H9 (cell line): Measurements from ENCODE around the gene ISG20L2. TPM values are rescaled to one million over a fixed set of nuclear protein-coding genes. Genes with fewer than 3 reads are reported as not detected.
A peak's percentile ranks its signal among the peaks of the same experiment; 100 is the strongest.

Experiments
- DNase-seq: peaks from one replicate; pipeline ENCODE4 v3.0.0-alpha.2; 2017
- H2AFZ ChIP-seq: one replicate; pipeline ENCODE4 v1.6.1; 2013; ENCODE audit warnings: mild to moderate bottlenecking, low read length, control low read depth, moderate library complexity
- H2AK5ac ChIP-seq: 2 replicates; pipeline ENCODE4 v1.6.1; 2013; ENCODE audit warnings: low read length, control low read depth, mixed read lengths; ENCODE audit not compliant: insufficient read length
- H2BK120ac ChIP-seq: one replicate; pipeline ENCODE4 v1.6.1; 2013; ENCODE audit warnings: low read depth, mild to moderate bottlenecking, low read length, control low read depth, inconsistent platforms; ENCODE audit not compliant: poor library complexity, severe bottlenecking
- H2BK12ac ChIP-seq: 2 replicates; pipeline ENCODE4 v1.6.1; 2013; ENCODE audit warnings: low read length, control low read depth, mixed read lengths, low read depth; ENCODE audit not compliant: insufficient read length
- H2BK15ac ChIP-seq: 2 replicates; pipeline ENCODE4 v1.6.1; 2013; ENCODE audit warnings: low read depth, low read length, control low read depth
- H2BK20ac ChIP-seq: one replicate; pipeline ENCODE4 v1.6.1; 2013; ENCODE audit warnings: low read depth, mild to moderate bottlenecking, low read length, control low read depth, inconsistent platforms; ENCODE audit not compliant: poor library complexity, severe bottlenecking
- H2BK5ac ChIP-seq: 2 replicates; pipeline ENCODE4 v1.6.1; 2013; ENCODE audit warnings: low read length, control low read depth, mixed read lengths; ENCODE audit not compliant: insufficient read length
- H3K14ac ChIP-seq: 2 replicates; pipeline ENCODE4 v1.6.1; 2013; ENCODE audit warnings: low read length, control low read depth; ENCODE audit not compliant: insufficient read depth
- H3K18ac ChIP-seq: 2 replicates; pipeline ENCODE4 v1.6.1; 2013; ENCODE audit warnings: low read depth, mild to moderate bottlenecking, mixed read lengths, low read length, control low read depth; ENCODE audit not compliant: insufficient read length
- H3K23ac ChIP-seq: 2 replicates; pipeline ENCODE4 v1.6.1; 2013; ENCODE audit warnings: low read length, control low read depth, mixed read lengths, low read depth; ENCODE audit not compliant: insufficient read length
- H3K23me2 ChIP-seq: 2 replicates; pipeline ENCODE4 v1.6.1; 2013; ENCODE audit warnings: low read depth, mild to moderate bottlenecking, mixed read lengths, low read length, control low read depth; ENCODE audit not compliant: insufficient read length, poor library complexity, severe bottlenecking
- H3K27ac ChIP-seq: 2 replicates; pipeline ENCODE4 v1.5.1; 2013; ENCODE audit warnings: low read length, control low read depth, mixed read lengths, low read depth; ENCODE audit not compliant: insufficient read length
- H3K27me3 ChIP-seq: 2 replicates; pipeline ENCODE4 v1.6.1; 2013; ENCODE audit warnings: low read length, control low read depth, inconsistent platforms; ENCODE audit not compliant: insufficient read depth
- H3K4ac ChIP-seq: 2 replicates; pipeline ENCODE4 v1.6.1; 2013; ENCODE audit warnings: low read depth, mild to moderate bottlenecking, control low read depth, inconsistent platforms, low read length, moderate library complexity
- H3K4me1 ChIP-seq: 2 replicates; pipeline ENCODE4 v1.6.1; 2013; ENCODE audit warnings: low read length, control low read depth, inconsistent platforms; ENCODE audit not compliant: insufficient read depth
- H3K4me2 ChIP-seq: 2 replicates; pipeline ENCODE4 v1.6.1; 2013; ENCODE audit warnings: low read length, control low read depth, mixed read lengths; ENCODE audit not compliant: insufficient read length, insufficient read depth
- H3K56ac ChIP-seq: 2 replicates; pipeline ENCODE4 v1.6.1; 2013; ENCODE audit warnings: low read depth, mild to moderate bottlenecking, mixed read lengths, low read length, control low read depth; ENCODE audit not compliant: insufficient read length
- H3K79me1 ChIP-seq: 2 replicates; pipeline ENCODE4 v1.6.1; 2013; ENCODE audit warnings: low read depth, mild to moderate bottlenecking, moderate library complexity, low read length, control low read depth, inconsistent platforms; ENCODE audit not compliant: insufficient read depth, poor library complexity, severe bottlenecking
- H3K79me2 ChIP-seq: 2 replicates; pipeline ENCODE4 v1.6.1; 2013; ENCODE audit warnings: low read length, control low read depth, inconsistent platforms; ENCODE audit not compliant: insufficient read depth
- H3K9ac ChIP-seq: 2 replicates; pipeline ENCODE4 v1.6.1; 2013; ENCODE audit warnings: low read length, control low read depth, mixed read lengths; ENCODE audit not compliant: insufficient read length; ENCODE audit errors: extremely low read depth
- H3K9me3 ChIP-seq: one replicate; pipeline ENCODE4 v1.6.1; 2013; ENCODE audit warnings: low read depth, low read length, inconsistent platforms; ENCODE audit not compliant: control insufficient read depth
- H3T11ph ChIP-seq: one replicate; pipeline ENCODE4 v1.6.1; 2013; ENCODE audit warnings: mild to moderate bottlenecking, low read length, control low read depth, inconsistent platforms
- H4K20me1 ChIP-seq: one replicate; pipeline ENCODE4 v1.6.1; 2013; ENCODE audit not compliant: control insufficient read depth, insufficient read length, insufficient read depth
- H4K5ac ChIP-seq: 2 replicates; pipeline ENCODE4 v1.6.1; 2013; ENCODE audit warnings: low read depth, mild to moderate bottlenecking, mixed read lengths, low read length, control low read depth; ENCODE audit not compliant: insufficient read length
- H4K8ac ChIP-seq: replicated peaks from 2 replicates; pipeline ENCODE4 v1.6.1; 2013; ENCODE audit warnings: low read length, control low read depth, mixed read lengths, low read depth; ENCODE audit not compliant: insufficient read length
- H4K91ac ChIP-seq: 2 replicates; pipeline ENCODE4 v1.6.1; 2013; ENCODE audit warnings: low read depth, mild to moderate bottlenecking, moderate library complexity, mixed read lengths, low read length, control low read depth; ENCODE audit not compliant: insufficient read length
- H3K27ac Mint-ChIP-seq, 3 experiments: 2 replicates in 2 of 3; 3 replicates in 1 of 3; pipeline ENCODE4 v1.8.0; 2020 to 2021; ENCODE audit warnings: mixed read lengths in 3 of 3, mild to moderate bottlenecking in 1 of 3, moderate library complexity in 1 of 3
- H3K27me3 Mint-ChIP-seq: 2 replicates; pipeline ENCODE4 v1.8.0; 2021; ENCODE audit warnings: low read depth, mild to moderate bottlenecking, moderate library complexity, mixed read lengths
- H3K36me3 Mint-ChIP-seq, 3 experiments: 2 replicates in 2 of 3; 3 replicates in 1 of 3; pipeline ENCODE4 v1.8.0; 2020 to 2021; ENCODE audit warnings: low read depth in 3 of 3, mixed read lengths in 3 of 3; ENCODE audit not compliant: insufficient read depth in 1 of 3
- H3K4me1 Mint-ChIP-seq, 2 experiments: 2 replicates each; pipeline ENCODE4 v1.8.0; 2020; ENCODE audit warnings: mixed read lengths in 2 of 2
- H3K4me3 Mint-ChIP-seq, 2 experiments: 2 replicates in 1 of 2; 3 replicates in 1 of 2; pipeline ENCODE4 v1.8.0; 2020 to 2021; ENCODE audit warnings: mild to moderate bottlenecking in 2 of 2, mixed read lengths in 2 of 2, moderate library complexity in 1 of 2
- H3K9me3 Mint-ChIP-seq, 2 experiments: 2 replicates in 1 of 2; 3 replicates in 1 of 2; pipeline ENCODE4 v1.8.0; 2020; ENCODE audit warnings: mild to moderate bottlenecking in 2 of 2, mixed read lengths in 2 of 2, moderate library complexity in 1 of 2
- CTCF ChIP-seq: fragments of 200-600 bp; sonication (generic); conservative IDR thresholded peaks from 3 replicates; pipeline ENCODE4 v1.8.0; 2021; ENCODE audit warnings: antibody characterized with exemption, mild to moderate bottlenecking
- WGBS: extraction: QIAGEN DNeasy Blood & Tissue Kit; methylation state at CpG from one replicate; pipeline ENCODE4 v1.1.7; 2013; ENCODE audit warnings: missing lambda C conversion rate, low lambda C conversion rate, mixed read lengths; ENCODE audit not compliant: insufficient read length; ENCODE audit errors: extremely low coverage; 5-methylcytosine and 5-hydroxymethylcytosine counted together
- total RNA-seq: library from RNA; stranded (reverse); gene quantifications from 2 replicates; pipeline ENCODE4 v1.2.1, GENCODE V29; 2021

ISG20L2 gene
- total RNA-seq, 1 experiment from 2014 or later = 57.6 TPM

GRCh38 chr1:156703336-156703735 is 25.2 kb downstream of the ISG20L2 start:
- no peaks in the 10 kb centered on the region for H3K9me3 ChIP-seq
- no peak overlapping the region for H2BK5ac ChIP-seq
- Mint-ChIP-seq H3K27ac (no peak overlapping the region; a peak in 2 of 7 replicates), H3K9me3 (no peaks in the 10 kb centered on the region; a peak in 1 of 5 replicates), H3K36me3 (peaks cover 15 to 44% (median 33%) of the 10 kb centered on the region in 3 experiments), H3K27me3 (peaks cover 38% of the 10 kb centered on the region), H3K4me1 (peaks cover 46 to 53% of the 10 kb centered on the region in 2 experiments), H3K4me3 (peak overlapping the region; percentile 74 to 91)
- no peak for DNase-seq
- H2AFZ ChIP-seq = no peak overlapping the region
- H2AK5ac ChIP-seq = no peak overlapping the region
- no CpG with 5 or more reads among the region's 4 CpGs for WGBS
- H3K4me1 ChIP-seq = peaks cover 6% of the 10 kb centered on the region; the same call in 1 of the 2 replicates
- H3K79me2 ChIP-seq = no peaks in the 10 kb centered on the region
- no peak overlapping the region for H2BK20ac ChIP-seq
- H2BK12ac ChIP-seq = no peak overlapping the region
- no peak overlapping the region for H4K8ac ChIP-seq
- H3K27ac ChIP-seq = no peak overlapping the region
- H3K56ac ChIP-seq = no peak overlapping the region
- H3K23ac ChIP-seq = no peak overlapping the region
- peaks cover 36% of the 10 kb centered on the region for H3K23me2 ChIP-seq
- H2BK15ac ChIP-seq = no peak overlapping the region
- no peak overlapping the region for H3K14ac ChIP-seq
- no peak overlapping the region for H3T11ph ChIP-seq
- H4K91ac ChIP-seq = no peak overlapping the region
- no peak overlapping the region for H4K5ac ChIP-seq
- H3K18ac ChIP-seq = no peak overlapping the region
- no peak overlapping the region for H3K4ac ChIP-seq
- TF ChIP-seq CTCF = no peak
- peaks cover 3% of the 10 kb centered on the region; the same call in 1 of the 2 replicates for H3K27me3 ChIP-seq
- peak overlapping the region; percentile 83 for H3K4me2 ChIP-seq
- no peaks in the 10 kb centered on the region for H4K20me1 ChIP-seq
- no peak overlapping the region for H2BK120ac ChIP-seq
- no peaks in the 10 kb centered on the region for H3K79me1 ChIP-seq
- no peak overlapping the region for H3K9ac ChIP-seq
